DND-41 (cell line): ENCODE data around the gene CCDC78.

ENCODE experiments used
- EZH2 ChIP-seq: IDR thresholded peaks from 3 replicates; pipeline ENCODE4 v1.6.1; 2012; ENCODE audit warnings: borderline replicate concordance, low read depth, mild to moderate bottlenecking, moderate library complexity, low read length, inconsistent platforms; ENCODE audit not compliant: severe bottlenecking
- TF ChIP-seq, protein P1 (sequence below): IDR thresholded peaks from 2 replicates; pipeline ENCODE4 v1.5.1; 2012; ENCODE audit warnings: borderline replicate concordance, low read length, moderate library complexity, mild to moderate bottlenecking; ENCODE audit not compliant: poor library complexity, severe bottlenecking; ENCODE audit errors: extremely low read depth

DNA sequence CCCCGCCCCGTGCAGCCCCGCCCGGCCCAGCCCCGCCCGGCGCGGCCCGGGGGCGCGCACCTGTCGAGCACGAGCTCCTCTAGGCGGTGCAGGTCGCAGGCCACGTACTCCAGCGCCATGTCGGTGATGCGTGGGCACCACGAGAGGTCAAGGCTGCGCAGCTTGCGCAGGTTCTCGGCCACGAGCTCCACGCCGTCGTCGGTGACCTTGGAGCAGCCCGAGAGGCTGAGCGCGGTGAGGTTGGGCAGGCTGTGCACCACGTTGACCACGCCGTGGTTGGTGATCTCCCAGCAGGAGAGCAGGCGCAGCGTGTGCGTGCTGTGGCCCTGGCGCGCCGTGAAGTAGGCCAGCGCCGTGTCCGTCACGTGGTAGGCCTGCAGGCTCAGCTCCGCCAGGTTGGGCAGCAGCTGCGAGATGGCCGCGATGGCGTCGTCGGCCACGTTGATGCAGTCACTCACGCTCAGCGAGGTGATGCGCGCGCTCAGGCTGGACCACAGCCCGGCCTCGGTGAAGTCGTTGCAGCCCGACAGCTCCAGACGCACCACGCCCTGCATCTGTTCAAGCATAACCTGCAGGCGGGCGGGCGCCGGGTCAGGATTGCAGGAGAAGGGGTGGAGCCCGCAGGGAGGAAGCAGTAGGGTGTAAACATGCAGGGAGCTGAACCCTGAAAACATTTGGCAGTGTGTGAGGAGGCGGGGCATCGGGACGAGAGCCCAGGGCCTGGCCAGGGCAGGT, 30.7 kb downstream of the CCDC78 start:
- TF ChIP-seq, protein P1, sequence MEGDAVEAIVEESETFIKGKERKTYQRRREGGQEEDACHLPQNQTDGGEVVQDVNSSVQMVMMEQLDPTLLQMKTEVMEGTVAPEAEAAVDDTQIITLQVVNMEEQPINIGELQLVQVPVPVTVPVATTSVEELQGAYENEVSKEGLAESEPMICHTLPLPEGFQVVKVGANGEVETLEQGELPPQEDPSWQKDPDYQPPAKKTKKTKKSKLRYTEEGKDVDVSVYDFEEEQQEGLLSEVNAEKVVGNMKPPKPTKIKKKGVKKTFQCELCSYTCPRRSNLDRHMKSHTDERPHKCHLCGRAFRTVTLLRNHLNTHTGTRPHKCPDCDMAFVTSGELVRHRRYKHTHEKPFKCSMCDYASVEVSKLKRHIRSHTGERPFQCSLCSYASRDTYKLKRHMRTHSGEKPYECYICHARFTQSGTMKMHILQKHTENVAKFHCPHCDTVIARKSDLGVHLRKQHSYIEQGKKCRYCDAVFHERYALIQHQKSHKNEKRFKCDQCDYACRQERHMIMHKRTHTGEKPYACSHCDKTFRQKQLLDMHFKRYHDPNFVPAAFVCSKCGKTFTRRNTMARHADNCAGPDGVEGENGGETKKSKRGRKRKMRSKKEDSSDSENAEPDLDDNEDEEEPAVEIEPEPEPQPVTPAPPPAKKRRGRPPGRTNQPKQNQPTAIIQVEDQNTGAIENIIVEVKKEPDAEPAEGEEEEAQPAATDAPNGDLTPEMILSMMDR = no peak
- TF ChIP-seq EZH2 = no peak
